Lower leg skin (tissue), 3 donors: Measurements from ENCODE around the gene GRIK5.

Experiments
- CTCF ChIP-seq, 3 donors: fragments of 450-650 bp; IDR thresholded peaks; one replicate each; pipeline ENCODE4 v1.5.1; 2016; ENCODE audit warnings: antibody characterized with exemption in 3 of 3, mild to moderate bottlenecking in 3 of 3, moderate library complexity in 2 of 3
- POLR2A ChIP-seq, 2 donors: fragments of 450-650 bp; IDR thresholded peaks; one replicate each; pipeline ENCODE4 v1.6.1; 2016 to 2017; ENCODE audit warnings: antibody characterized with exemption in 2 of 2, mild to moderate bottlenecking in 1 of 2, moderate library complexity in 1 of 2

- TF ChIP-seq POLR2A (IDR thresholded peaks at IDR 0.05) (no peak), CTCF (IDR thresholded peaks at IDR 0.05) (no peak)
Measured at GRCh38 chr19:42089191-42089750, 19.3 kb upstream of the GRIK5 start.
